KMS-11 (cell line): ENCODE results near the gene RIN1.
"Not testable (repeated sequence)": the region's sequence is repeated elsewhere in the genome, so short reads cannot be mapped to it uniquely, and the experiment has no call there.

ENCODE experiments used
- H2AFZ ChIP-seq: fragments of 200-600 bp; sonication (generic); 2 replicates; pipeline ENCODE4 v1.6.1; 2016; ENCODE audit warnings: antibody characterized with exemption, mixed run types, low read depth
- H3K27ac ChIP-seq: fragments of 200-600 bp; sonication (generic); 2 replicates; pipeline ENCODE4 v1.6.1; 2016; ENCODE audit warnings: mild to moderate bottlenecking, mixed run types
- H3K27me3 ChIP-seq: fragments of 200-600 bp; sonication (generic); 2 replicates; pipeline ENCODE4 v1.6.1; 2017; ENCODE audit warnings: mild to moderate bottlenecking, low read depth, mixed run types, moderate library complexity; ENCODE audit not compliant: insufficient read depth
- H3K36me3 ChIP-seq: fragments of 200-600 bp; sonication (generic); 2 replicates; pipeline ENCODE4 v1.6.1; 2017; ENCODE audit warnings: mild to moderate bottlenecking, mixed run types; ENCODE audit not compliant: insufficient read depth
- H3K4me1 ChIP-seq: fragments of 200-600 bp; sonication (generic); 2 replicates; pipeline ENCODE4 v1.6.1; 2016; ENCODE audit warnings: mild to moderate bottlenecking, low read depth, mixed run types; ENCODE audit not compliant: poor library complexity, severe bottlenecking
- H3K4me2 ChIP-seq: fragments of 200-600 bp; sonication (generic); 2 replicates; pipeline ENCODE4 v1.7.0; 2016; ENCODE audit warnings: mild to moderate bottlenecking, mixed run types
- H3K4me3 ChIP-seq: fragments of 200-600 bp; sonication (generic); IDR thresholded peaks from 2 replicates; pipeline ENCODE4 v1.6.1; 2017; ENCODE audit warnings: low read depth, low read length, mixed read lengths; ENCODE audit not compliant: insufficient read depth
- H3K79me2 ChIP-seq: fragments of 200-600 bp; sonication (generic); 2 replicates; pipeline ENCODE4 v1.6.1; 2016; ENCODE audit warnings: low read depth, mixed run types; ENCODE audit not compliant: insufficient read depth
- H3K9ac ChIP-seq: fragments of 200-600 bp; sonication (generic); 2 replicates; pipeline ENCODE4 v1.6.1; 2016; ENCODE audit warnings: mild to moderate bottlenecking, mixed run types
- H4K20me1 ChIP-seq: fragments of 200-600 bp; sonication (generic); 2 replicates; pipeline ENCODE4 v1.6.1; 2016; ENCODE audit warnings: mild to moderate bottlenecking, mixed run types; ENCODE audit not compliant: insufficient read depth
- TF ChIP-seq, protein P1 (sequence below): fragments of 200-600 bp; sonication (generic); conservative IDR thresholded peaks from 2 replicates; pipeline ENCODE4 v1.6.1; 2017; ENCODE audit warnings: low read depth, mild to moderate bottlenecking, antibody characterized with exemption, low read length, moderate library complexity, mixed read lengths

Gene RIN1

DNA sequence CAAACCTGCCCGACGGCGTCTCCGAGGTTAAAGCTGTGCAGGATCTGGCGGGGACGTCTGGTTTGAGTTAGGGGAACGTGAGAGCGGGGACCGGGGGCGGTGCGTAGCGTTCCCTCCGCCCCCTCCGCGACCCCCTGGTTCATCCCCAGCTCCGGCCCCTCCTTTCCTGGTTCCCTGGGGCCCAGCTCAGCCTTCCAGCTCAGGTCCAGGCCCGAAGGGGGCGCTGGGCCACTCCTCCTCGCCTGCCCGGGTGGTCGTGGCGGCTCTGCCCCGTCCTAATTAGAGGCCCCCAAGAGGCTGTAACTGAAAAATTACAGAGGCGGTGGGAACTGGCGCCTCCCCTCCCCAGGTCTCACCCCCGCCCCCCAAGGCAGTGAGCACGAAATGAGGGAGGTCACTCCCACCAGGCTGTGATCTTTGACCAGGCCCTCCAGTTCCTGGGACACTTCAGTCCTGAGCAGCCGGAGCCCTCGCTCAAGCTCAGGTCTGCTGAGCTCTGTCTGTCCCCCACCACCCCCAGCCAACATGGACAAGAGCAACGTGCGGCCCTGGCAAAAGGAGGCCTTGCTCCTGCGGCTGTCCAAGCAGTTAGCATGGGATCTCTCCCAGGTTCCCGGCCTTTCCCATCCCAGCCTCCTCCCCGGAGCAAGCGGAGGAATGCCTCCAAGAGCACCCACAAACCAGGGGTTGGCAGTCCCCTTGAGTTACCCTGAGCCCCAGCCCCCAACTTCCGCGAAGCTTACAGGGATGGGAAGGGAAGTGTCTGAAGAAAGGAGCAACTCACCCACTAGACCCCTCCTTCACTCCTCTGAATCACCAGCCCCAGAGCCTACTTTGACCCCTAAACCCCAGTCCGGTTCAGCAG is 22.7 kb downstream of the RIN1 start:
- Histone ChIP-seq H3K27ac (no peak overlapping the region), H2AFZ (peak overlapping the region; percentile 72), H4K20me1 (no peaks in the 10 kb centered on the region), H3K27me3 (peaks cover 2% of the 10 kb centered on the region; the same call in 1 of the 2 replicates), H3K4me2 (peak overlapping the region; percentile 59; the same call in 1 of the 2 replicates), H3K79me2 (no peaks in the 10 kb centered on the region), H3K36me3 (no peaks in the 10 kb centered on the region), H3K4me3 (no peak overlapping the region), H3K4me1 (peaks cover 7% of the 10 kb centered on the region), H3K9ac (no peak overlapping the region; the same call in 1 of the 2 replicates)
- TF ChIP-seq, protein P1, sequence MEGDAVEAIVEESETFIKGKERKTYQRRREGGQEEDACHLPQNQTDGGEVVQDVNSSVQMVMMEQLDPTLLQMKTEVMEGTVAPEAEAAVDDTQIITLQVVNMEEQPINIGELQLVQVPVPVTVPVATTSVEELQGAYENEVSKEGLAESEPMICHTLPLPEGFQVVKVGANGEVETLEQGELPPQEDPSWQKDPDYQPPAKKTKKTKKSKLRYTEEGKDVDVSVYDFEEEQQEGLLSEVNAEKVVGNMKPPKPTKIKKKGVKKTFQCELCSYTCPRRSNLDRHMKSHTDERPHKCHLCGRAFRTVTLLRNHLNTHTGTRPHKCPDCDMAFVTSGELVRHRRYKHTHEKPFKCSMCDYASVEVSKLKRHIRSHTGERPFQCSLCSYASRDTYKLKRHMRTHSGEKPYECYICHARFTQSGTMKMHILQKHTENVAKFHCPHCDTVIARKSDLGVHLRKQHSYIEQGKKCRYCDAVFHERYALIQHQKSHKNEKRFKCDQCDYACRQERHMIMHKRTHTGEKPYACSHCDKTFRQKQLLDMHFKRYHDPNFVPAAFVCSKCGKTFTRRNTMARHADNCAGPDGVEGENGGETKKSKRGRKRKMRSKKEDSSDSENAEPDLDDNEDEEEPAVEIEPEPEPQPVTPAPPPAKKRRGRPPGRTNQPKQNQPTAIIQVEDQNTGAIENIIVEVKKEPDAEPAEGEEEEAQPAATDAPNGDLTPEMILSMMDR, result no peak

DNA sequence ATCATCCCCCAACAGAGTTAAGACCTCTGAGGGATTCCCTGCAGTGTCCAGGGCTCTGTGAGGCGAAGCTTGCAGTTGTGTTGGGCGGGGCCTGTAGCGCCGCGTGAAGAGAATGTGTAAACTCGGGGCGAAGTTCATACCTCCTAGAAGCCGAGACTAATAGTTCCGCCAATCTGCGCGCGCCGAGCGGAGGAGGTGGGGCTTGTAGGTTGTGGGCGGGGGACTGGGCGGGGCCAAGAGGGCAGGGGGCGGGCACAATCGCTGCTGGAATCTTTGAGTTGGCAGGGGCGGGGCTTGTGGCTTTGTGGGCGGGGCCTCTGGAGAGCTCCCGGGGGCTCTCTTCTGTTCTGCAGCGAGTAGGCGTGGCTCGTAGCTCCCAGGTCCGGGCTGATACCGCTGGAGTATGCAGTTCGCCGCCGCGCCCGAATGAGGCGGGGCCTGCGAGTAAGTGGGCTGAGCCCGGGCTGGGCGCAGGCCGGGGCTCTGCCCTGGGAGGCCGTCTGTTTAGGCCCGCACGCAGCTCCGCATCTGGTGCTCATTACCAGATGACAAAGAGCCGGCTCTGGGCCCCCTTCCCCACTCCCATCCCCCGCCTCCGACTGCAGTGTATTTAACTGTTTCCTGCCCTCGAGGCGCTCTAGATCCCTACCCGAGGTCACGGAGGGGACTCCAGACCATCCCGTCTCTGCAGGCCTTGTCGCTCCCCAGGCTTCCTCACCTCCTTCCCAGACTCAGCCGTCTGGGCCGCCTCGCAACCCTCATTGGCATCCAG is 23.5 kb downstream of the RIN1 start:
- no peaks in the 10 kb centered on the region for H3K79me2 ChIP-seq
- H3K27me3 ChIP-seq, result peaks cover 2% of the 10 kb centered on the region; the same call in 1 of the 2 replicates
- H2AFZ ChIP-seq, result peak overlapping the region; percentile 74
- TF ChIP-seq, protein P1, result no peak
- peak overlapping the region; percentile 64 for H3K27ac ChIP-seq
- no peaks in the 10 kb centered on the region for H3K36me3 ChIP-seq
- peaks cover 4% of the 10 kb centered on the region for H3K4me1 ChIP-seq
- H3K9ac ChIP-seq, result no peak overlapping the region; the same call in 1 of the 2 replicates
- H3K4me3 ChIP-seq, result no peak overlapping the region
- no peaks in the 10 kb centered on the region for H4K20me1 ChIP-seq
- H3K4me2 ChIP-seq, result peak overlapping the region; percentile 89

DNA sequence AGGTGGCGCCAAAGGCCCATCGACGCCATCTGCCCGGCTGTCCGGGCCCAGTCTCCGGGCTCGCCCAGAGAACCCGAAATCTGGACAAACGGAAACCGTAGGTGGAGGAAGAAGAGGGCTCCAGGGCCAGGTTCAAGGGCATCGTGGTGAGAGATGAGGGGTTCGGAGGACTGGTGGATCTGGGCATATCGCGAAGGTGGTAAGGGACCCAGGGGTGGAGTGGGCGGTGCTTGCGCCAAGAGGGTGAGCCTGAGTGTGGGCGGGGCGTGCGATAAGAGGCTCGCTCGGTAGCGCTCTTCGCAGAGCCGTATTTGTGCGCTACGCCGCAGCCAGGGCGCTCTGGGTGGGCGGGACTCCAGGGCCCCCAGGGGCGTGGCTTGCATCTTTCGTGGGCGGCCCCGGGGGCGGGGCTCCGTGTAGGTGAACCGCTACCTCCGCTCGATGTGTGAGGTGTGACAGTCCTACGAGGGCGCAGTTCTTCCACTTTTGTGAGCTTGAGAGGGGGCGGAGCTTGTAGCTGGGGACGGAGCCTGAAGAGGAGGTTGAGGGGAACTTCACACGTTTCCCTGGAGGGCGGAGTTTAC is 24.2 kb downstream of the RIN1 start:
- H3K79me2 ChIP-seq, result no peaks in the 10 kb centered on the region
- H2AFZ ChIP-seq, result peak overlapping the region; percentile 74
- H3K27me3 ChIP-seq, result peaks cover 4% of the 10 kb centered on the region; the same call in 1 of the 2 replicates
- H3K4me3 ChIP-seq, result no peak overlapping the region
- H3K4me2 ChIP-seq, result peak overlapping the region; percentile 89
- TF ChIP-seq, protein P1, result peak; percentile 84
- H3K36me3 ChIP-seq, result no peaks in the 10 kb centered on the region
- no peaks in the 10 kb centered on the region for H4K20me1 ChIP-seq
- peaks cover 4% of the 10 kb centered on the region for H3K4me1 ChIP-seq
- peak overlapping the region; percentile 44; the same call in 1 of the 2 replicates for H3K9ac ChIP-seq
- peak overlapping the region; percentile 64 for H3K27ac ChIP-seq

DNA sequence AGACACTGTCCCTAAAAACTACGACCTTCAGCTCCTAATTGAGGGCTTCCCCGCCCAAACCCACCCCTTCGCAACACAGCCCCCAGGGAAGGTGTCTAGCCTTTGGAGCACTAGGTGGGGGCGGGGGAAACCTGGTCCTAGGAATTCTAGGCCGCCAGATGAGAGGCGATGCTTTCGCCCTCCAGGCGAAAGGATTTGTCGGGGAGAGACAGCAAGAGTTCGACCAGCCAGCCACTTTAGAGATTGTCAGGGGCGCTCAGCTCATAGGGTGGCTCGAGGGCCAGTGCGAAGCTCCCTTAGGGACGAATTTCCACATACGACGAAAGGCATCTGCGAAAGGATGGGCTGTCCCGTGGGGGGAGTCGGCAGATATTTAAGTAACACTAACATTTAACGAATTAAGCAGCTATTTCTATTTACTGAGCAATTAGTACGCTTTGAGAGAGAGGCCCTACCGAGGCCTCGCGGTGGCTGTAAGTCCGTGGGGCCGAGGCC is 24.7 kb downstream of the RIN1 start:
- TF ChIP-seq, protein P1, result no peak
- peaks cover 7% of the 10 kb centered on the region; the same call in 1 of the 2 replicates for H3K27me3 ChIP-seq
- H3K9ac ChIP-seq, result peak overlapping the region; percentile 44; the same call in 1 of the 2 replicates
- no peaks in the 10 kb centered on the region for H4K20me1 ChIP-seq
- H3K36me3 ChIP-seq, result no peaks in the 10 kb centered on the region
- H3K4me3 ChIP-seq, result no peak overlapping the region
- peak overlapping the region; percentile 74 for H2AFZ ChIP-seq
- peaks cover 4% of the 10 kb centered on the region for H3K4me1 ChIP-seq
- H3K79me2 ChIP-seq, result no peaks in the 10 kb centered on the region
- peak overlapping the region; percentile 42; the same call in 1 of the 2 replicates for H3K27ac ChIP-seq
- peak overlapping the region; percentile 89 for H3K4me2 ChIP-seq

DNA sequence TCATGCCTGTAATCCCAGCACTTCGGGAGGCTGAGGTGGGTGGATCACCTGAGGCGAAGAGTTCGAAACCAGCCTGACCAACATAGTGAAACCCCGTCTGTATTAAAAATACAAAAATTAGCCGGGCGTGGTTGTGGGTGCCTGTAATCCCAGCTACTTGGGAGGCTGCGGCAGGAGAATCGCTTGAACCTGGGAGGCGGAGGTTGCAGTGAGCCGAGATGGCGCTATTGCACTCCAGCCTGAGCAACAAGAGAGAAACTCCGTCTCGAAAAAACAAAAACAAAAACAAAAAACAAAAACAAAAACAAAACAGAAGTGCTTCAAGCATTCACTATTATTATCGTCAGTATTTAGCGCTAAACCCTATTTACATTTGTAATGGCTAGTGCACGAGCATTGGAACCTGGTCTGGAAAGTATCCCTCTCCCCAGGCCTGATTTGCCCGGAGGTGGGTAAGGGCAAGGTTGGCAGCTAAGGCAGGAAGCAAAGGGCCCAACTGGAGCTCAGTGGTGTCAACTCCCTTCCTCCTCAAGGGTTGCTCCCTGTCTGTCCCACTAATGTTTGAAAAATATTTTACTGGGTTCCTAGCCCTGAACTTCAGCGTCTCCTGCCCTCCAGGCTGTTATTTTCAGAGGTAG is 25.3 kb downstream of the RIN1 start:
- H2AFZ ChIP-seq, result not testable (repeated sequence)

More for the DNA sequence above, 25.3 kb downstream of the RIN1 start:
- H3K36me3 ChIP-seq, H4K20me1 ChIP-seq, H3K4me1 ChIP-seq, H3K27ac ChIP-seq, H3K27me3 ChIP-seq, H3K9ac ChIP-seq, H3K4me2 ChIP-seq, H3K4me3 ChIP-seq, H3K79me2 ChIP-seq: not testable (repeated sequence)
